Loucy (cell line): ENCODE results near the gene PNMA8B.

Source experiments
- H2AFZ ChIP-seq: fragments of 200-600 bp; sonication (generic); 2 replicates; pipeline ENCODE4 v1.6.0; 2016; ENCODE audit warnings: antibody characterized with exemption, mild to moderate bottlenecking, low read length, moderate library complexity
- H3F3A ChIP-seq: fragments of 200-600 bp; 2 replicates; pipeline ENCODE4 v1.6.0; 2016; ENCODE audit warnings: antibody characterized with exemption, low read depth, mild to moderate bottlenecking
- H3K27me3 ChIP-seq: fragments of 200-600 bp; sonication (generic); 2 replicates; pipeline ENCODE4 v1.6.1; 2014; ENCODE audit warnings: low read length, mild to moderate bottlenecking; ENCODE audit not compliant: insufficient read depth, poor library complexity, severe bottlenecking
- H3K36me3 ChIP-seq: fragments of 200-600 bp; sonication (generic); 2 replicates; pipeline ENCODE4 v1.6.1; 2016; ENCODE audit warnings: low read length; ENCODE audit not compliant: insufficient read depth
- H3K4me1 ChIP-seq: fragments of 200-600 bp; sonication (generic); 2 replicates; pipeline ENCODE4 v1.5.1; 2014; ENCODE audit warnings: low read length, mild to moderate bottlenecking; ENCODE audit not compliant: insufficient read depth, poor library complexity, severe bottlenecking
- H3K4me2 ChIP-seq: fragments of 200-600 bp; sonication (generic); 2 replicates; pipeline ENCODE4 v1.6.0; 2014; ENCODE audit warnings: antibody characterized with exemption, low read length, low read depth, mild to moderate bottlenecking; ENCODE audit not compliant: poor library complexity, severe bottlenecking
- H3K4me3 ChIP-seq: fragments of 200-600 bp; sonication (generic); 2 replicates; pipeline ENCODE4 v1.5.1; 2014; ENCODE audit warnings: low read length, mild to moderate bottlenecking, mixed read lengths; ENCODE audit not compliant: poor library complexity, severe bottlenecking
- H3K79me2 ChIP-seq: fragments of 200-600 bp; sonication (generic); 2 replicates; pipeline ENCODE4 v1.6.1; 2014; ENCODE audit warnings: low read length; ENCODE audit not compliant: insufficient read depth
- H3K9ac ChIP-seq: fragments of 200-600 bp; sonication (generic); 2 replicates; pipeline ENCODE4 v1.6.0; 2014; ENCODE audit warnings: mild to moderate bottlenecking, low read depth, low read length, moderate library complexity; ENCODE audit not compliant: poor library complexity, severe bottlenecking
- H3K9me2 ChIP-seq: fragments of 200-600 bp; sonication (generic); replicated peaks from 2 replicates; pipeline ENCODE4 v1.6.1; 2016; ENCODE audit warnings: low read depth, low read length, mixed read lengths
- H3K9me3 ChIP-seq: fragments of 200-600 bp; sonication (generic); 2 replicates; pipeline ENCODE4 v1.6.1; 2014; ENCODE audit warnings: mild to moderate bottlenecking, antibody characterized with exemption, low read length, low read depth; ENCODE audit not compliant: insufficient read depth
- H4K20me1 ChIP-seq: fragments of 200-600 bp; sonication (generic); 2 replicates; pipeline ENCODE4 v1.6.0; 2014; ENCODE audit warnings: antibody characterized with exemption, low read length, mild to moderate bottlenecking; ENCODE audit not compliant: insufficient read depth, poor library complexity, severe bottlenecking
- CTCF ChIP-seq: fragments of 200-600 bp; sonication (generic); conservative IDR thresholded peaks from 2 replicates; pipeline ENCODE4 v1.5.1; 2014; ENCODE audit warnings: mild to moderate bottlenecking, antibody characterized with exemption, low read length
- EZH2phosphoT487 ChIP-seq: fragments of 200-600 bp; IDR thresholded peaks from 2 replicates; pipeline ENCODE4 v1.6.1; 2018; ENCODE audit warnings: antibody characterized with exemption, mild to moderate bottlenecking, moderate library complexity, borderline replicate concordance

The PNMA8B gene

DNA sequence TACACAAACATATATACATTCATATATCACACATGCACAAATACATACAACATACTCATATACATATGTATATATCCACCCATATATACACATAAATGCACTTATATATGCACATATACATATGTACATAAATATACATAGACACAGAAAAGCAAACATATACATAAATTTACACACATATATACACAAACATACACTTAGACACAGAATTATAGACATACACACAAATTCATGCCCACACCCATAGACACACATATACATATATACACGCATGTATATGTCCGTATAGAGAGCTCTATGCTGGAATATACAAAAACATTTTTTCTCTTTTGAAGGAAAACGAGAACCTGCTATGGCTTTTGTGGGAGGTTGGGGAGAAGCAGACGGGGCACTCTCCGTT lies 44.9 kb downstream of the PNMA8B start:
- no peaks in the 10 kb centered on the region for H3K9me2 ChIP-seq
- no peaks in the 10 kb centered on the region for H3K4me1 ChIP-seq
- no peak overlapping the region for H3K4me2 ChIP-seq
- H3K79me2 ChIP-seq = no peaks in the 10 kb centered on the region
- no peaks in the 10 kb centered on the region for H3K27me3 ChIP-seq
- H3K36me3 ChIP-seq = no peaks in the 10 kb centered on the region
- no peak overlapping the region for H2AFZ ChIP-seq
- H3K4me3 ChIP-seq = no peak overlapping the region
- no peaks in the 10 kb centered on the region for H3F3A ChIP-seq
- H3K9me3 ChIP-seq = no peaks in the 10 kb centered on the region
- H3K9ac ChIP-seq = no peak overlapping the region
- no peak for TF ChIP-seq CTCF
- no peak for TF ChIP-seq EZH2phosphoT487
- no peaks in the 10 kb centered on the region for H4K20me1 ChIP-seq

- no peak for TF ChIP-seq CTCF
- no peaks in the 10 kb centered on the region for H3K27me3 ChIP-seq
- H3K36me3 ChIP-seq = no peaks in the 10 kb centered on the region
- H3K4me1 ChIP-seq = no peaks in the 10 kb centered on the region
- no peak overlapping the region for H2AFZ ChIP-seq
- H3K4me3 ChIP-seq = no peak overlapping the region
- no peaks in the 10 kb centered on the region for H3K9me3 ChIP-seq
- H3K4me2 ChIP-seq = no peak overlapping the region
- no peaks in the 10 kb centered on the region for H3K79me2 ChIP-seq
- H3F3A ChIP-seq = no peaks in the 10 kb centered on the region
- no peaks in the 10 kb centered on the region for H4K20me1 ChIP-seq
- H3K9ac ChIP-seq = no peak overlapping the region
- no peaks in the 10 kb centered on the region for H3K9me2 ChIP-seq
These were observed 46.4 kb downstream of the PNMA8B start for GRCh38 chr19:46449228-46449627.

- no peak for TF ChIP-seq EZH2phosphoT487
- no peak for TF ChIP-seq CTCF
- H3K79me2 ChIP-seq = no peaks in the 10 kb centered on the region
These were observed 47.1 kb downstream of the PNMA8B start for GRCh38 chr19:46448601-46449000.

More at GRCh38 chr19:46448601-46449000, 47.1 kb downstream of the PNMA8B start:
- Histone ChIP-seq H3K36me3 (no peaks in the 10 kb centered on the region), H3K9me3 (no peaks in the 10 kb centered on the region), H3F3A (no peaks in the 10 kb centered on the region), H3K4me1 (no peaks in the 10 kb centered on the region), H3K4me3 (no peak overlapping the region), H3K9me2 (no peaks in the 10 kb centered on the region), H3K9ac (no peak overlapping the region), H3K27me3 (no peaks in the 10 kb centered on the region), H4K20me1 (no peaks in the 10 kb centered on the region), H2AFZ (no peak overlapping the region), H3K4me2 (no peak overlapping the region)
